ENCODE measurements around the gene POU3F3. TPM values are rescaled to one million over a fixed set of nuclear protein-coding genes. Genes with fewer than 3 reads are reported as not detected.
A peak's percentile ranks its signal among the peaks of the same experiment; 100 is the strongest.

POU3F3 gene
- total RNA-seq, 1 donor from 2014 or later, result not detected

DNA sequence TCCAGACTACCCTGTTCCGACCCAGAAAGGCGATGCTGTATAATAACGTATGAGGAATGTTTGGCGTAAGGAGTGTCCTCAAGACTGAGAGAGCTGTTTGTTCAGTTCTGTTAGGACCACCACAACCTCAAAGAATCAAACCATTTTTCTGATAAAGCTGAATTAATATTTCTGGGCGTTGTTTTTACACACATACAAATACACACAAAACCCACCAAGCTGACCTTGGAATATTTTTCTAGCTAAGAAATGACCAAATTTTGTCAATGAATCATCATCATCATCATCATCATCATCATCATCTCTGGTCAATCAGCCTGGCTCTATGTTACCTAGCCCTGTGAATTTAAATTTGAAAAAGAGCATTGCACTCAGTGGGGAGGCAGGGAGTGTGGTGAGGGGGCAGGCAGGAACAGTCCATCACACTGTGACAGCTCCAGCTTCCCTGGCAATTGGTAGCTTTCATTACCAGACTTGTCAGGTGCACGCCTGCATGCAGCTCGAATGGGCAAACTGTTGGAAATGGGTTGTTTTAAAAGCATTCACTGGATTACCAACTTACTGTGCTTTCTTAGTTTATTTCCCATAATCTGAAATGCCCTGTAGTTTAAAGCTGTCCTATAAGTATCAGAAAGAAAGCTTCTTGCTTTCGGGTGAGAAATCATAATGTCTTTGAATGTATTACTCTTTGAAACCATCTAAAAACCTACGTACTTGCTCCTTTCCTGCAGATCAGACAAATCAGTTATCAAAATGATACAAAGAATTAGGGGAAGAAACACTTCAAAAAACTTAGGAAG is 6.9 kb upstream of the POU3F3 start:
- DNase-seq (ENCODE audit: low spot score), result no peak

- DNase-seq (ENCODE audit: low spot score), result no peak
Observed at GRCh38 chr2:104847586-104848160, 6.2 kb upstream of the POU3F3 start.

- DNase-seq (ENCODE audit: low spot score), result no peak
Observed at GRCh38 chr2:104848526-104848925, 5.4 kb upstream of the POU3F3 start.

DNA sequence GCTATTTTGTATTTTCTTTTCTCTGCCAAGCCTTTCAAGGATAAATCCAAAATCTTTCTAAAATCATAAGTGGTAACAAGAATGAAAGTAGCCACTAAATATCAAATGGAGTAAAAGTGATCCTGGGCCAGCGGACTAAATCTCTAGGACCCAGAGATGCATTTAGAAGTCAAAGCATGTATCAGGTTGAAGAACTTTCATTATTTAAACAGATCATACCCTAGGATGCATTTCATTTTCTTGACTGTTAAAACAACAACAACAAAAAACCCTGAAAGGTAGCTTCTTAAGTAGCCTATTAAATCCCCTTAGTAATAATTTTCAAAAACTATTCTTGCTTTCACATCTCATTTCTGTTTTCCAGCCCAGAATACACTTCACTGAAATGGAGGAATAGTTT is 4.8 kb upstream of the POU3F3 start:
- DNase-seq (ENCODE audit: low spot score), result no peak

DNA sequence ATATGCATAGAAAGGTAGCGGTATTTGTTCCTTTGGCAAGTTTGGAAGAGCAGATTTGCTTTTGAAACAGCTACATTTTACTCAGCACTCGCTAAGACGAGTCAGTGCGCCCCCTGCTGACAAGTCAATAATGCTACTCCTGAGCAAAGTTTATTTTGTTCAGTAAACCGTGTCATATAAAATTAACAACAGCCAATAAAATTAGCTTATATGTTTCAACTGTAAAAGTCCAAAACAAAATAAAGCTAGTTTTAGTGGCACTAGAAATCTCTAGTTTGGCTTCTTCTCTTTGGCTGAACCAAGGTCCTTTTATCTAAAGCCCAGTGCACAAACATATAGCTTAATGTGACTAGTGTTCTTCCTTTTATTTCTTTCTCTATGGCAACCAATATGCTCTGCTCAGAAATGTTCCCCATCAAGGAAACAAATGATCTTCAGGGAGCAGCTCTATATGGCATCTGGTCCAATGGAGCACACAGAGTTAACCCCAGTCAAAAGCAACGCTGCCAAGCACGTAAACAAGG is 4.2 kb upstream of the POU3F3 start:
- peak; percentile 62 for DNase-seq (ENCODE audit: low spot score)

DNA sequence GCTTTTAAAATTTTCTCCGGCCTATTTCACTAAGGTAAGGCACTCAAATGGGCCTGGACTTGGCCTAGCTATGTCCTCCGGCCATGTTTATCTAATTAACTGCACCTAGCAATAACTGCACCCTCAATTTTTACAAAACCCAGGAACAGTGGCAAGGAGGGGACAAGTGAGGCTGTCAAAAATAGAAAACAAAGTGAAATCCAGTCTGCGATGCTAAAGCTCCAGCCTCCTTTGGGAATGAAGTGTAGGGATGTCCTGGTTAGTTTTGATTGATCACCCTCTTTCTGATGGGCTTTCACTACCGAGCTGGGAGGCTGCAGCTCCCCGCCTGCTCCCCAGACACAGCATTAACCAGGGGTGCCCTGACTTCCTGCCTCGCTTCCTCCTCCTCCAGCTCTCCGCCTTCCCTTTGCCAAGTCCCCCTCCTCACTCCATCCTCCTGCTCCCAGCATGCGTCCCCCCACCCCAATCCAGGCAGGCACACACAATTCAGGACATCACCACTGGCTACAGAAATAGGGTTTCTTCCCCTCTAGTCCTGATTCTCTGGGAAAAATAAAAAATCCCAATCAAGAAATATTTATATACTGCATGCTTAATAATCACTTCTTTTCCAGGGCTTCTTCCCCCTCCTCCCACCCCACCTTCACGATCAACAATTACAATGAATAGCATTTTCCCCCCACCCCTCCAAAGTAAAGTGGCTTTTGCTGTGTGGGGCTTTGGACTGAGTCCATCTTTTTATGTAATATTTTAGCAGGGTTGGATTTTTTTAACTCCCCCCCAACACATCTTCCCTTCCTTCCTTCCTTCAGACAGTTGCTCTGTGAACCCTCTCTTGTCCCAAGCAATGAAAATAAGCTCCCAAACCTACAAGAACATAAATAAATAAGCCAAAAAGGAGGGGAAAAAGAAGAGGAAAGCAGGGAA is 3.3 kb upstream of the POU3F3 start:
- no peak for DNase-seq (ENCODE audit: low spot score)

DNA sequence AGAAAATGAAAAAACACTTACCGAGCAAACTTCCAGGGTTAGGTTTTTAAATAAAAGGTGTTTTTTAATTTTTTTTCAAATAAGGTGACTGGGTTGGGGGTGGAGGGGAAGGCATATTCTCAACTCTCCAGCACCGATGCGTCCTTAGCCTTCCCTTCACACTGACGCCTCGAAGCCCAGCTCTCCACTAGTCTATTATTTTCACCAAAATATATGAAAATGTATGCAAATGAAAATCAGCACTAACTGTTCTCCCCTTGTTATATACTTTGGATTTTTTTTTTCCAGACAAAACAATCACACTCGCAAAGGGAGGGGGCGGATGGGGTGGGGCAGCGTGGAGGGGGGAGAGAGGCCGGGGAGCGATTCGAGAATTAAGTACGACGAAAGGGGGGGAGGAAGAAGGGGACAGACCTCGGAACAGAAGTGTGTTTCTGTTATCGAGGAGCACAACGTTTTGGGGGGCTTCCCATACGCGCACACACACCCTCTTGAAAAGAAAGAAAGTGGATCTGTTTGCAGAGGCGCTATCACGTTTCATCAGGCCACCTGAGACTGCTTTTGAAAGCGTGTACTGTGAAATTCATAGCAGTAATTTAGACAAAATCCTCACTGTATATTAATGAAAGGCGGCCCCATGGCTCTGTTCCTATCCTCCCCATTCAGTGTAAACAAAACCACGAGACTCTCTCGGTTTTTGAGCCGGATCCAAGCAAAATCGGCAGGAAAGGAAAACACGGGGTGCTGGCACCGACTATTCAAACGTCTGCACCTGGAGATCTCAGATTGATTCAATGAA is 2.4 kb upstream of the POU3F3 start:
- no peak for DNase-seq (ENCODE audit: low spot score)

GRCh38 chr2:104852090-104852666 is 1.7 kb upstream of the POU3F3 start:
- DNase-seq (ENCODE audit: low spot score), result no peak

DNA sequence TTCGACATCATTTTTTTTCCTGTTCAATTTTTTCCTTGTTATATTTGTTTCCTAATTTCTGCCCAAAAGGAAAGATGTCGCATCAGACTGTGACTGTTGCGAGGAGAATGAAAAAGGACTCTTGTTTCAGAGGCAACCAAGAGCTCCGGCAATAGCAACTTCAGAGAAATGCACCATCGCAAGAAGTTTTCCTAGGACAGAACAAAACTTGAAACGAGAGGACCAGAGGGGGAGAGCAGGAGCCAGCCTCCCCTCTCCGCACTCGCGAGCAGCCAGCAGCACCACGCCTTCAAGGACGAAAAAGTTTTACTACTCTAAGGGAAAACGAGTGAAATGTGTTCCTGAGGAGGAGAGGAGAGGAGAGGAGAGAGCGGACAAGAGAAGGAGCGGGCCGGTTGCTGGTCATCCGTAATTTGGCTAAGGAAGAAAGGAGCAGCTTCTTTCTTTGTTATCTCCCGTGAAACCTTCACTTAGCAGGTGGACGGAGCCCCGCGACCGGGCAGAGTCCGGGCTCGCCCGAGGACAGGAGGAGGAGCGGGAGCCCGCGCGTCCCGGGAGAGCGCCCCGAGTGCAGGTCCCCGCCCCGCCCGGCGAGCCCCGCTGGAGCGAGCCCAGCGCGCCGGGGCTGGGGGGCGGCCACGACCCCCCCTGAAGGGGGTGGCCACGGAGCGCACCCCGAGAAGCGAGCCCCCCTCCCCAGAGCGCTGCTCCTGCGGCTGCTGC is 744 bp downstream of the POU3F3 start:
- no peak for DNase-seq (ENCODE audit: low spot score)

GRCh38 chr2:104855221-104856085 is 1.5 kb downstream of the POU3F3 start:
- DNase-seq (ENCODE audit: low spot score), result no peak

DNA sequence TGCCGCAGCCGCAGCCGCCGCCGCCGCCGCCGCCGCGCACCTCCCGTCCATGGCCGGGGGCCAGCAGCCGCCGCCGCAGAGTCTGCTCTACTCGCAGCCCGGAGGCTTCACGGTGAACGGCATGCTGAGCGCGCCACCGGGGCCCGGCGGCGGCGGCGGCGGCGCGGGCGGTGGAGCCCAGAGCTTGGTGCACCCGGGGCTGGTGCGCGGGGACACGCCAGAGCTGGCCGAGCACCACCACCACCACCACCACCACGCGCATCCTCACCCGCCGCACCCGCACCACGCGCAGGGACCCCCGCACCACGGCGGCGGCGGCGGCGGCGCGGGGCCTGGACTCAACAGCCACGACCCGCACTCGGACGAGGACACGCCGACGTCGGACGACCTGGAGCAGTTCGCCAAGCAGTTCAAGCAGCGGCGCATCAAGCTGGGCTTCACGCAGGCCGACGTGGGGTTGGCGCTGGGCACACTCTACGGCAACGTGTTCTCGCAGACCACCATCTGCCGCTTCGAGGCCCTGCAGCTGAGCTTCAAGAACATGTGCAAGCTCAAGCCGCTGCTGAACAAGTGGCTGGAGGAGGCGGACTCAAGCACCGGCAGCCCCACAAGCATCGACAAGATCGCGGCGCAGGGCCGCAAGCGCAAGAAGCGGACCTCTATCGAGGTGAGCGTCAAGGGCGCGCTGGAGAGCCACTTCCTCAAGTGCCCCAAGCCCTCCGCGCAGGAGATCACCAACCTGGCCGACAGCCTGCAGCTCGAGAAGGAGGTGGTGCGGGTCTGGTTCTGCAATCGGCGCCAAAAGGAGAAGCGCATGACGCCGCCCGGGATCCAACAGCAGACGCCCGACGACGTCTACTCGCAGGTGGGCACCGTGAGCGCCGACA is 2.4 kb downstream of the POU3F3 start:
- no peak for DNase-seq (ENCODE audit: low spot score)

DNA sequence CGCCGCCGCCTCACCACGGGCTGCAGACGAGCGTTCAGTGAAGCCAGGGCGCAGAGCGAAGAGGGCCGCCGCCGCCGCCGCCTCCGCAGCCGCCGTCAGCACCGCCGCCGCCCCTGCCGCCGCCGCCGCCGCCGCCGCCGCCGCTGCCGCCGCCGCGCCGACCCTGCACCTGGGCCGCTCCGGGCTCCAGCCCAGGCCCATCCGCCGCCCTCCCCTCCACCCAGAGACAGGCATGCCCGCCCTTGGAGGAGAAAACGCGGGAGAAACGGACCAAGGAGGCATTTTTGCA is 3.0 kb downstream of the POU3F3 start:
- no peak for DNase-seq (ENCODE audit: low spot score)

DNA sequence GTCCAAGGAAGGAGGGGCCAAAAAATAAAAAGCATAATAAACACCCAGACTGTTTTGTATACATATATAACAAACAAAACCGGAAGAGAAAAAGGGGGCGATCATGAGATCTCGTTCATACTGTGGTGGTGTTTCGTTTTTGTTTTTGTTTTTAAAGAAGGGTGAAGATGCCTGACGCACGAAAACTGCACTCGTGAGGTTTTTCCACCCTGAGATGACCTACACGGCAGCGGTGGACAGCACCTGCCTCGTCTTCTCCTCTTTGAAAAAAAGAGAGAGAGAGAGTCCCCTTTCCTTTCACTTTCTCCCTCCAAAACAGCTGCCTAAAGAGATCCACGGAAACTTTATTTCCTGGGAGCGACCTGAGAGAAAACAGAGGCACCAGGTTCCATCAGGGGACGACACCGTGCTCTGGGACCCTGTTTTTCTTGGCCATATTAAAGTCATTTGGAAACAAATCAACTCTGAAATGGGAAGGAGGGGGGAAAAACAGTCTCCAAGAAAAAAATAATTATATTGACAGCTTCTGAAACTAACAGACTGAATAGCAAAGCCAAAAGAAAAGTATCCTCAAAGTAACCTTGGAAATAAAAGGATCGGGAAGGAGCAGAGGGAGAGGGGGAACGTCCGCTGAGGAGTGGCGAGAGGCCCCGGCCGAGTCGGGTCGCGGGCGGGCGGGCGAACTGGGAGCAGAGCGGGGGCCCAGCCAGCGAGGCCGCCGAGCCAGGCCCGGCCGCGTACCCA is 3.5 kb downstream of the POU3F3 start:
- DNase-seq (ENCODE audit: low spot score), result no peak

GRCh38 chr2:104858006-104858978 is 4.4 kb downstream of the POU3F3 start:
- no peak for DNase-seq (ENCODE audit: low spot score)

DNA sequence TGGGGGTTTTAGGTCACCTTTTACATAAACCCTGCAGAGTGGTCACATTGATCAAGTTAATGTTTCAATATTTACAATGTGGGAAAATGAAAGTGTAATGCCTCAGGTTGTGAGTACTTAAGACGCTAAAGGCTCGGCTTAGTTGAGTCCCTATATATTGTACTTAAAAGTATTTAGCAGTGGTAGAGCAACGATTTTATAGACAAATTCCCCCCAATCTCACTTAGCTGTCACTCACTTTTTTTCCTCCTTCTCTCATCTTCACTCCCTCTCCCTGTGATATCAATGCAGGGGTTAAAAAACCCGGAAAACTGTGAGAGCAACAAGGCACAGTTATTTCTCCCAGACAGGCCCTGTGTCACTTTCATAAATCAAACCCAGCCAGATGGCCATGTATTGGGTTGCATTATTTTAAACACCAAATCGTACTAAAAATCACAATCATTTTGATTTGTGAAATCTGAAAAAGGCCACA is 5.4 kb downstream of the POU3F3 start:
- no peak for DNase-seq (ENCODE audit: low spot score)

DNA sequence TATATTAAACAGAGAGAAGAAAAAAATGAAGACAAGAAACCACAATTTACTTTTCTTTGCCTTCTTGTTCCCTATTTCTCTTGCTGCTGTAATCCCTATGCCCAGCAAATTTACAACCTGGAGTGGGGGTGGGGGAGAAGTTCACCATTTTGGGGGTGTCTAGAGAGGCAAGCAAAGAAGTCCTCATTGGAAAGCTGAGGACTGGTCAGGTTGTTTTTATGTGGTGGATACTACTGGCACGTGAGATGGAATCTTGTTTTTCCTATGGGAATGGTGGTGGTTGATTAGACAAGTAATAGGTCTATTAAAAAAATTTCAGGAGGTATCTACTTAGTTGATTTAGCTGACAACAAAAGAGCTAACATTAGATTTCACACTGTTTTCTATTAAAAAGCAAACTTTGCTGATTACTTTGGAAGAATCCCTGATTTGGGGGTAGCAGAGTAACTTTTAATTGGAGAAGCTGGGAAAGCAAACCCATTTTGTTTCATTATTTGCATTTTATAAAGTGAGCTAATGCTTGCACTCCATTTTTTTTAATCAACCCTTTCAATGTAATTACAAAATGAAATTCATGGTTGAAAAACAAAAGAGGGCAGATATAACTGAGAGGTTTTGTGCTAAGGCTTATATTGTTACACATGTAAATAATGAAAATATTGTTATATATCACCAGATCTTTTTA is 6.0 kb downstream of the POU3F3 start:
- no peak for DNase-seq (ENCODE audit: low spot score)
